ENCODE measurements around the gene SIRPB2. TPM values are rescaled to one million over a fixed set of nuclear protein-coding genes. Genes with fewer than 3 reads are reported as not detected.

SIRPB2 gene
- total and polyA plus RNA-seq, 2 of the 8 experiments (the other 6 are each of a cell fraction or from before 2014, with no cell fraction given): 0.28 TPM; not detected in 1

- TF ChIP-seq TCF12 (IDR thresholded peaks at IDR 0.05; ENCODE audit: low read depth, low read length): no peak
Measured at GRCh38 chr20:1494436-1494835, 3.2 kb upstream of the SIRPB2 start (continued).

Measured in H1 (cell line).